GM19395 (cell line): ENCODE results near the gene CSNK2A1.
"Not testable (repeated sequence)": the region's sequence is repeated elsewhere in the genome, so short reads cannot be mapped to it uniquely, and the experiment has no call there.

Experiments used
- ATAC-seq: cut with Tn5 transposase; IDR thresholded peaks from one replicate; pipeline ENCODE4 v1.9.1; 2021; ENCODE audit warnings: mild to moderate bottlenecking, moderate library complexity; ENCODE audit not compliant: unreplicated experiment

The CSNK2A1 gene

DNA sequence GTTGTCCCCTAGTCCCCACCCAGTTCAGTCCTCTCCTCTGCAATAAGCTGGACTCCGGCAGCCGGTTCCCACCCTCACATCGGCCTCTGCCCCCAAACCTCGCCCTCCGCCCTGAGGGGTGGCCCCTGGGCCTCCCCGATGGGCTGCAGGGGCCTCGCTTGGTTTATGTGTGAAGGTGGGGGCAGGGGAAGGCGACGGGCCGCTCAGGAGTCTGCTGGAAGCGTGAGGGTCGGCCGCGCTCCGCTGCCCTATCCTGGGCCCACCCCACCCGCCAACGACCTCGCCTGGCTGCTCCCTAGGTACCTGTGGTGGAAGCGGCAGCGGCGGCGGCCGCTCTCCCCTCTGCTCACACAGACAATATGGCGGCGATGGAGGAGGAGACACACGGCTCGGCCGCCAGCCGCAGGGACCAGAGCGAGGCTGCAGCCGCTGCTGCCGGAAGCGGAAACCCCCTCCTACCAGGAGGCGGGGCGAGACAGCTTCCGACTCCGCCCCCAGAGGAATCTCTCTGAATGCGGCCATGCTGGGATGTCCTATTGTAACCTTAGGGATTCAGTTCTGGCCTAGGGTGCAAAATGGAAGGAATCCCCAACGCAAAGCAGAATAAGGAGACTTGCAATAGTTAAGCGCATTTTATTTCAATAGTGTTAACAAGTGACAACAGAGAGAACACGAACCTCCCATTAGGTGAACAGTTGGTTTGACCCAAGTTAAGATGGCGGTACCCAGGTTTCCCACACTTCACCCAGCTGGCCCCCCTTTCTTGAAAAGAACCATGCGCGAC lies at the start of gene CSNK2A1:
Gene CSNK2A1 (minus strand): TSS at position 422 of the 784 bp plus-strand sequence. CDS start 35,239 bp downstream, outside the sequence.
- ATAC-seq = peak; percentile 98

- no peak for ATAC-seq
Observed at GRCh38 chr20:592506-592905, 48.9 kb upstream of the CSNK2A1 start.

- ATAC-seq = no peak
Observed at GRCh38 chr20:591941-592340, 48.4 kb upstream of the CSNK2A1 start.

GRCh38 chr20:588932-589672 lies 45.5 kb upstream of the CSNK2A1 start:
- no peak for ATAC-seq

DNA sequence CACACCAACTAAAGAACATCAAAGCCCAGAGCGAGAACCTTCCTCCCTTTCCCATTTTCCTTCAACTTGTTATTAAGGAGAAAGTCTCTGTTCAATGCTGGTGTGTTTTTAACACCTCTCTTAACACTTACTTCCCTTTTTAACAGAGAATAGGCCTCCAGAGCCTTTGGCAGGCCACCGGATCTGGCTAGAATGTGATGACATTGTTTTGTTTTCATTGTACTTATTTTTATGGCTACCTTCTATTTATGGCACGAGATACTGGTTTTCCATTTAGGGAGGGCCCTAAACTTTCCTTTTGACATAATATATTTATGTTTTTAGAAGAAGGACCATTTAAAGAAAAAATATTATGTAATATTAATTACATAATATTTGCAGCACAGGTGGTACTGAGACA lies 44.9 kb upstream of the CSNK2A1 start:
- no peak for ATAC-seq

DNA sequence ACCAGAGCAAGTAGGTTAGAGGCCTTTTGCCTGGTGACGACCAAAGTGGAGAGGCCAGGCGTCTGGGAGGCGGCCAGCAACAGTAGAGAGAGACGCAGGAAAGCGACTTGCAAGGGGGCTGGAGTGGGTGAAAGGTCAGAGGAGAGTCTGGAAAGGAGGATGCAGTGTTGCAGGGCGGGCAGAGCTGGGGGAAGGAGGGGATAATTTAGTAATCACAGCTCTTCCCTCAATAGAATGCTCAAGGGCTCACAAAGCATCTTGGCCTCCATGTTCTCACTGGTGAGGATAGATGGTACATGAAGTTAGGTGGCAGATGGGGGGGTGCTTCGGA lies 41.3 kb upstream of the CSNK2A1 start:
- ATAC-seq = no peak

- ATAC-seq = no peak
Observed at GRCh38 chr20:584161-584970, 40.8 kb upstream of the CSNK2A1 start.

DNA sequence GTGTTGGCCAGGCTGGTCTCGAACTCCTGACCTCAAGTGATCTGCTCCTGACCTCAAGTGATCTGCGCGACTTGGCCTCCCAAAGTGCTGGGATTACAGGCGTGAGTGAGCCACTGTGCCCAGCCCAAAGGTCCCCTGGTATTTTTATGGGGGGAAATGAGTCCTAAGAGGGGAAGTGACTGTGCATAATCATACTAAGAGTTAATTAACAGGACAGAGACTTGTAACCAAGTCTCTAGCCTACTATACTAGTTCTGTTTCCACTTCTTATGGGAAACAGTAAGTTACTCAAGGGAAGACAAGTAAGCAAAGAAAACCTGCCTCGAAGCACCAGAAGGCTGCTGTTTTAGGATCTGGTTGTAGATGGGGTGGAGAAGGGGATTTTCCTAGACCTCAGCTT lies 38.6 kb upstream of the CSNK2A1 start:
- no peak for ATAC-seq

GRCh38 chr20:578940-579690 lies 35.5 kb upstream of the CSNK2A1 start:
- not testable (repeated sequence) for ATAC-seq

- ATAC-seq = no peak
Observed at GRCh38 chr20:577167-577791, 33.7 kb upstream of the CSNK2A1 start.

GRCh38 chr20:576156-576555 lies 32.6 kb upstream of the CSNK2A1 start:
- no peak for ATAC-seq

- no peak for ATAC-seq
Observed at GRCh38 chr20:575230-575629, 31.6 kb upstream of the CSNK2A1 start.

GRCh38 chr20:574297-574942 lies 30.8 kb upstream of the CSNK2A1 start:
- ATAC-seq = no peak

GRCh38 chr20:573414-574296 lies 30.1 kb upstream of the CSNK2A1 start:
- no peak for ATAC-seq

- no peak for ATAC-seq
Observed at GRCh38 chr20:572727-573126, 29.1 kb upstream of the CSNK2A1 start.

DNA sequence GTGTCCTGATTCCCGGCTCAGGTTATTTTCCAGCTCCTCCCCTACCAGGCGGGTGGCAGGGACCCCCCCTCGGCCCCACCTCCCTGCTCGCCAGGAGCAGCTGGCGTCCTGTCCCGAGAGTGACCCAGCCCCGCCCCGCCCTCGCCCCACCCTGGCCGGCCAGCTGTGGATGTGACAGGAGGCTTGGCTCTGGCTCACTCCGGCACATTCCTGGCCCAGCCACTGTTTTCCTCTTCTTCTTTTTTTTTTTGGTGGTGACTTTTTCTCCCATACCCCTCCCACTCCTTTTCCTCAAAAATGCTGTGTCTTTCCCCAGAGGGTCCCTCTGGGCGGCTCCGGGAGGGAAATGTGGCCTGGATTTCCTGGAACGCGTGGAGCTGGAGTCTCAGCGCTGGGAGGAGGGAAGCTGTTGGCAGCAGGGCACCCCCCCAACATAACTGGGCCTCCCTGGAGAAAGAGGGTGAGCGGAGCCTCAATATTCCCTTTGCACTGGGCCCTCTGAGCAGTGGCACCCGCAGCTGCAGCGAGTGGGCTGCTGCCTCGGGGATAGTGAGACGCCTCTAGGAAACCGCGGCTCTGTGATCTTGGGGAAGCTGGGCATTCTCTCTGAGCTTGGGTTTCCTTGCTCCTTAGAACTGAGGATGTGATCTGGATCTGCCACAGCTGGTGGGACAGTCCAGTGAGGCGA lies 28.3 kb upstream of the CSNK2A1 start:
- ATAC-seq = no peak

DNA sequence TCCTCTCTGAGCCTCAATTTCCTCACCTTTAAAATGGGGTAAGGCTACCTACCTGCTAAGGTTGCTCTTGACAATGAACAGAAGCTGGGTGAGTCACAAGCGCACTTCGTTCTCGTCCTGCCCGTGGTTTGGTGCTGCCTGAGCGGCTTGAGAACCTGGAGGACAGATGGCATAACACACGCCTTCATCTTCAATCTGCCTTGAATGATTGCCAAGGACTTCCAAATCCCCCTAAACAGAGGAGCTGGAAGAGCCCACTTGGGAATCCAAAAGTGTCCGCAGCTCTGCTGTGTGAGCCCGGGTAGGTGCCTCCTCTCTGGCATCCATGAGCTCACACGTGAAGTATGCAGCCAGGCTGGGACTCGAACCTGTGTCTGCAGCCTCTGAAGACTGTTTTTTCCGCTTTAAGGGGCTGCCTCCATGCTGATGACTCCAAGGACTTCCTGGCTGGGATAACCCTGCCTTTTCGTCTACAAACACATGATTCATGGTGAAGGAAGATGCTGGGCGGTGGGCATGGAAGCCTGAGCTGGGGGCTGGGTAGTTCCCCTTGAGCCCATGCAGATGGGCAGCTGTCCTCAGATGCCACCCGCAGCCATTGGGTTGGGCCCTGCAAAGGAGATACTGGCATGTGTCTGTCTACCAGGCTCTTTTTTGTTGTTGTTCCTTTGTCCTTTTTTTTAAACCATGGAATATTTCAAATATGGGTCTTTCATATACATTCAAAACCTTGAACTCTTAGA lies 25.3 kb upstream of the CSNK2A1 start:
- no peak for ATAC-seq
